Measurements from ENCODE around the gene MTF1.

Gene MTF1

GRCh38 chr1:37761416-37762095 lies 97.8 kb downstream of the MTF1 start:
- no peak for DNase-seq (ENCODE audit: low read depth)

More at GRCh38 chr1:37761416-37762095, 97.8 kb downstream of the MTF1 start:
- no peak overlapping the region for H3K4me3 ChIP-seq (ENCODE audit: low read depth, low read length)

All from skeletal muscle cell (primary cell).